NCI-H2081 treated with DMSO at 0.1 percent for 48 hours (cell line): ENCODE data around the gene FRAS1.
"Not testable (repeated sequence)": the region's sequence is repeated elsewhere in the genome, so short reads cannot be mapped to it uniquely, and the experiment has no call there.

ENCODE experiments used
- DNase-seq: peaks from one replicate; lab custom pipeline; 2025; lab: John Stamatoyannopoulos, UW

The FRAS1 gene

GRCh38 chr4:78100060-78100459 lies 42.9 kb downstream of the FRAS1 start:
- no peak for DNase-seq

- no peak for DNase-seq
Observed at GRCh38 chr4:78119698-78120097, 62.6 kb downstream of the FRAS1 start.

- no peak for DNase-seq
Observed at GRCh38 chr4:78120144-78120880, 63.2 kb downstream of the FRAS1 start.

- no peak for DNase-seq
Observed at GRCh38 chr4:78121338-78121904, 64.3 kb downstream of the FRAS1 start.

- not testable (repeated sequence) for DNase-seq
Observed at GRCh38 chr4:78125834-78126331, 68.8 kb downstream of the FRAS1 start.

- no peak for DNase-seq
Observed at GRCh38 chr4:78129383-78130108, 72.4 kb downstream of the FRAS1 start.

- DNase-seq = no peak
Observed at GRCh38 chr4:78131403-78131802, 74.3 kb downstream of the FRAS1 start.

- no peak for DNase-seq
Observed at GRCh38 chr4:78136109-78137081, 79.3 kb downstream of the FRAS1 start.

GRCh38 chr4:78137532-78137931 lies 80.4 kb downstream of the FRAS1 start:
- no peak for DNase-seq

- no peak for DNase-seq
Observed at GRCh38 chr4:78138252-78138651, 81.1 kb downstream of the FRAS1 start.

GRCh38 chr4:78143634-78144033 lies 86.5 kb downstream of the FRAS1 start:
- DNase-seq = no peak

GRCh38 chr4:78145008-78145407 lies 87.9 kb downstream of the FRAS1 start:
- DNase-seq = no peak

- no peak for DNase-seq
Observed at GRCh38 chr4:78145622-78146021, 88.5 kb downstream of the FRAS1 start.

GRCh38 chr4:78149751-78150542 lies 92.8 kb downstream of the FRAS1 start:
- no peak for DNase-seq

GRCh38 chr4:78150543-78150864 lies 93.4 kb downstream of the FRAS1 start:
- DNase-seq = no peak

GRCh38 chr4:78152795-78153194 lies 95.7 kb downstream of the FRAS1 start:
- DNase-seq = no peak

- DNase-seq = no peak
Observed at GRCh38 chr4:78154972-78155590, 98.0 kb downstream of the FRAS1 start.

GRCh38 chr4:78155616-78156105 lies 98.5 kb downstream of the FRAS1 start:
- DNase-seq = no peak

GRCh38 chr4:78156520-78156919 lies 99.4 kb downstream of the FRAS1 start:
- DNase-seq = no peak

GRCh38 chr4:78162342-78162741 lies 105.2 kb downstream of the FRAS1 start:
- no peak for DNase-seq

GRCh38 chr4:78162821-78163220 lies 105.7 kb downstream of the FRAS1 start:
- DNase-seq = no peak
